ENCODE data around the gene NAA16.

The NAA16 gene

GRCh38 chr13:41327994-41328790 lies 17.1 kb downstream of the NAA16 start:
- TF ChIP-seq CTCF (IDR thresholded peaks at IDR 0.05; ENCODE audit: low read depth, low read length, missing control alignments), result no peak
- H3K4me3 ChIP-seq (ENCODE audit: low read depth, low read length), result no peak overlapping the region
- DNase-seq (ENCODE audit: low read depth), result no peak
- in situ Hi-C loops (cut with HindIII; ENCODE audit: low sequenced_read_pairs), result no loop called here

GRCh38 chr13:41332829-41333228 lies 21.8 kb downstream of the NAA16 start:
- in situ Hi-C loops (cut with HindIII; ENCODE audit: low sequenced_read_pairs), result no loop called here
- no peak for DNase-seq (ENCODE audit: low read depth)
- no peak for TF ChIP-seq CTCF (IDR thresholded peaks at IDR 0.05; ENCODE audit: low read depth, low read length, missing control alignments)
- no peak overlapping the region for H3K4me3 ChIP-seq (ENCODE audit: low read depth, low read length)

GRCh38 chr13:41334810-41335209 lies 23.7 kb downstream of the NAA16 start:
- no peak for TF ChIP-seq CTCF (IDR thresholded peaks at IDR 0.05; ENCODE audit: low read depth, low read length, missing control alignments)
- DNase-seq (ENCODE audit: low read depth), result no peak
- in situ Hi-C loops (cut with HindIII; ENCODE audit: low sequenced_read_pairs), result no loop called here
- no peak overlapping the region for H3K4me3 ChIP-seq (ENCODE audit: low read depth, low read length)

GRCh38 chr13:41344358-41344757 lies 33.3 kb downstream of the NAA16 start:
- no peak overlapping the region for H3K4me3 ChIP-seq (ENCODE audit: low read depth, low read length)
- no peak for TF ChIP-seq CTCF (IDR thresholded peaks at IDR 0.05; ENCODE audit: low read depth, low read length, missing control alignments)
- DNase-seq (ENCODE audit: low read depth), result no peak
- in situ Hi-C loops (cut with HindIII; ENCODE audit: low sequenced_read_pairs), result no loop called here

GRCh38 chr13:41345165-41345913 lies 34.3 kb downstream of the NAA16 start:
- no peak for TF ChIP-seq CTCF (IDR thresholded peaks at IDR 0.05; ENCODE audit: low read depth, low read length, missing control alignments)
- in situ Hi-C loops (cut with HindIII; ENCODE audit: low sequenced_read_pairs), result no loop called here
- no peak overlapping the region for H3K4me3 ChIP-seq (ENCODE audit: low read depth, low read length)
- no peak for DNase-seq (ENCODE audit: low read depth)

GRCh38 chr13:41345914-41346589 lies 35.0 kb downstream of the NAA16 start:
- TF ChIP-seq CTCF (IDR thresholded peaks at IDR 0.05; ENCODE audit: low read depth, low read length, missing control alignments), result no peak
- in situ Hi-C loops (cut with HindIII; ENCODE audit: low sequenced_read_pairs), result no loop called here
- no peak for DNase-seq (ENCODE audit: low read depth)
- no peak overlapping the region for H3K4me3 ChIP-seq (ENCODE audit: low read depth, low read length)

All from astrocyte of the cerebellum (primary cell).